Activated gamma-delta T cell (primary cell): ENCODE measurements around the gene ARSA.

Source experiments
- DNase-seq: peaks from one replicate; lab custom pipeline; 2025; lab: John Stamatoyannopoulos, UW

ARSA gene

GRCh38 chr22:50604256-50605001 lies 23.5 kb downstream of the ARSA start:
- DNase-seq, result no peak

- DNase-seq, result no peak
Observed at GRCh38 chr22:50603511-50604255, 24.3 kb downstream of the ARSA start.

- DNase-seq, result no peak
Observed at GRCh38 chr22:50602338-50602700, 25.6 kb downstream of the ARSA start.

GRCh38 chr22:50601669-50602337 lies 26.1 kb downstream of the ARSA start:
- DNase-seq, result no peak

GRCh38 chr22:50600967-50601668 lies 26.8 kb downstream of the ARSA start:
- no peak for DNase-seq

- no peak for DNase-seq
Observed at GRCh38 chr22:50600538-50600937, 27.4 kb downstream of the ARSA start, which contains the start of gene MAPK8IP2. TSS of gene MAPK8IP2 (plus strand) at chr22:50600793. CDS start at chr22:50600819, 26 bp downstream.

GRCh38 chr22:50599816-50600455 lies 28.0 kb downstream of the ARSA start:
- DNase-seq, result peak; percentile 40

GRCh38 chr22:50597097-50597496 lies 30.9 kb downstream of the ARSA start:
- no peak for DNase-seq

- DNase-seq, result no peak
Observed at GRCh38 chr22:50595189-50595588, 32.8 kb downstream of the ARSA start.

GRCh38 chr22:50587407-50587806 lies 40.5 kb downstream of the ARSA start:
- DNase-seq, result no peak

- no peak for DNase-seq
Observed at GRCh38 chr22:50586416-50586815, 41.5 kb downstream of the ARSA start.

- no peak for DNase-seq
Observed at GRCh38 chr22:50585781-50586180, 42.2 kb downstream of the ARSA start.

GRCh38 chr22:50585238-50585637 lies 42.7 kb downstream of the ARSA start:
- DNase-seq, result no peak

GRCh38 chr22:50584106-50585096 lies 43.6 kb downstream of the ARSA start:
- no peak for DNase-seq

GRCh38 chr22:50583294-50583861 lies 44.6 kb downstream of the ARSA start:
- no peak for DNase-seq

- peak; percentile 96 for DNase-seq
Observed at GRCh38 chr22:50582493-50583293, 45.3 kb downstream of the ARSA start, which contains the start of gene CHKB. TSS of gene CHKB (minus strand) at chr22:50582849. CDS start at chr22:50582781, 68 bp downstream.

GRCh38 chr22:50581950-50582492 lies 45.9 kb downstream of the ARSA start:
- no peak for DNase-seq

GRCh38 chr22:50581031-50581949 lies 46.7 kb downstream of the ARSA start:
- DNase-seq, result no peak
